ENCODE measurements around the gene CDH23.

Gene CDH23

GRCh38 chr10:71629131-71629530 is 232.4 kb downstream of the CDH23 start:
- Histone ChIP-seq H3K4me1 (ENCODE audit: insufficient read depth, low read length, poor library complexity, severe bottlenecking) (no peaks in the 10 kb centered on the region), H2AFZ (ENCODE audit: low read length) (no peak overlapping the region), H3K79me2 (ENCODE audit: insufficient read depth, low read length) (no peaks in the 10 kb centered on the region), H3K9me2 (replicated peaks; ENCODE audit: low read depth, low read length) (no peaks in the 10 kb centered on the region), H3K27me3 (ENCODE audit: insufficient read depth, low read length, poor library complexity, severe bottlenecking) (no peaks in the 10 kb centered on the region), H4K20me1 (ENCODE audit: insufficient read depth, low read length, poor library complexity, severe bottlenecking) (no peaks in the 10 kb centered on the region), H3K9ac (ENCODE audit: low read depth, low read length, poor library complexity, severe bottlenecking) (no peak overlapping the region), H3K9me3 (ENCODE audit: insufficient read depth, low read depth, low read length) (no peaks in the 10 kb centered on the region), H3K4me3 (ENCODE audit: low read length, poor library complexity, severe bottlenecking) (no peak overlapping the region), H3K36me3 (ENCODE audit: insufficient read depth, low read length) (no peaks in the 10 kb centered on the region), H3F3A (ENCODE audit: low read depth) (no peaks in the 10 kb centered on the region), H3K4me2 (ENCODE audit: low read depth, low read length, poor library complexity, severe bottlenecking) (no peak overlapping the region)
- no peak for TF ChIP-seq EZH2phosphoT487 (IDR thresholded peaks at IDR 0.05; ENCODE audit: borderline replicate concordance)
- no peak for TF ChIP-seq CTCF (conservative IDR thresholded peaks at IDR 0.05; ENCODE audit: low read length)

GRCh38 chr10:71630168-71630567 is 233.4 kb downstream of the CDH23 start:
- no peaks in the 10 kb centered on the region for H3K9me2 ChIP-seq (replicated peaks; ENCODE audit: low read depth, low read length)
- H3K9ac ChIP-seq (ENCODE audit: low read depth, low read length, poor library complexity, severe bottlenecking), result no peak overlapping the region
- H3K9me3 ChIP-seq (ENCODE audit: insufficient read depth, low read depth, low read length), result no peaks in the 10 kb centered on the region
- H2AFZ ChIP-seq (ENCODE audit: low read length), result no peak overlapping the region
- H3F3A ChIP-seq (ENCODE audit: low read depth), result no peaks in the 10 kb centered on the region
- no peaks in the 10 kb centered on the region for H3K79me2 ChIP-seq (ENCODE audit: insufficient read depth, low read length)
- H3K27me3 ChIP-seq (ENCODE audit: insufficient read depth, low read length, poor library complexity, severe bottlenecking), result no peaks in the 10 kb centered on the region
- no peak overlapping the region for H3K4me3 ChIP-seq (ENCODE audit: low read length, poor library complexity, severe bottlenecking)
- H3K4me2 ChIP-seq (ENCODE audit: low read depth, low read length, poor library complexity, severe bottlenecking), result no peak overlapping the region
- TF ChIP-seq CTCF (conservative IDR thresholded peaks at IDR 0.05; ENCODE audit: low read length), result no peak
- no peak for TF ChIP-seq EZH2phosphoT487 (IDR thresholded peaks at IDR 0.05; ENCODE audit: borderline replicate concordance)
- H3K36me3 ChIP-seq (ENCODE audit: insufficient read depth, low read length), result no peaks in the 10 kb centered on the region
- H4K20me1 ChIP-seq (ENCODE audit: insufficient read depth, low read length, poor library complexity, severe bottlenecking), result no peaks in the 10 kb centered on the region
- H3K4me1 ChIP-seq (ENCODE audit: insufficient read depth, low read length, poor library complexity, severe bottlenecking), result no peaks in the 10 kb centered on the region

GRCh38 chr10:71631007-71631861 is 234.5 kb downstream of the CDH23 start:
- no peaks in the 10 kb centered on the region for H3K9me2 ChIP-seq (replicated peaks; ENCODE audit: low read depth, low read length)
- H2AFZ ChIP-seq (ENCODE audit: low read length), result no peak overlapping the region
- H3K36me3 ChIP-seq (ENCODE audit: insufficient read depth, low read length), result no peaks in the 10 kb centered on the region
- no peaks in the 10 kb centered on the region for H4K20me1 ChIP-seq (ENCODE audit: insufficient read depth, low read length, poor library complexity, severe bottlenecking)
- H3K79me2 ChIP-seq (ENCODE audit: insufficient read depth, low read length), result no peaks in the 10 kb centered on the region
- H3K4me1 ChIP-seq (ENCODE audit: insufficient read depth, low read length, poor library complexity, severe bottlenecking), result no peaks in the 10 kb centered on the region
- H3K27me3 ChIP-seq (ENCODE audit: insufficient read depth, low read length, poor library complexity, severe bottlenecking), result no peaks in the 10 kb centered on the region
- no peaks in the 10 kb centered on the region for H3F3A ChIP-seq (ENCODE audit: low read depth)
- no peak overlapping the region for H3K4me2 ChIP-seq (ENCODE audit: low read depth, low read length, poor library complexity, severe bottlenecking)
- no peak overlapping the region for H3K9ac ChIP-seq (ENCODE audit: low read depth, low read length, poor library complexity, severe bottlenecking)
- no peak overlapping the region for H3K4me3 ChIP-seq (ENCODE audit: low read length, poor library complexity, severe bottlenecking)
- TF ChIP-seq EZH2phosphoT487 (IDR thresholded peaks at IDR 0.05; ENCODE audit: borderline replicate concordance) (no peak), CTCF (conservative IDR thresholded peaks at IDR 0.05; ENCODE audit: low read length) (no peak)
- H3K9me3 ChIP-seq (ENCODE audit: insufficient read depth, low read depth, low read length), result no peaks in the 10 kb centered on the region

Measured in Loucy (cell line).